Choroid plexus epithelial cell (primary cell): ENCODE measurements around the gene FBXL13.

ENCODE experiments used
- DNase-seq: peaks from one replicate; pipeline ENCODE4 v3.0.0-alpha.2; 2010; ENCODE audit warnings: low read depth
- H3K4me3 ChIP-seq: 2 replicates; pipeline ENCODE4 v1.5.1; 2011; ENCODE audit warnings: low read depth, mild to moderate bottlenecking, control low read depth, low read length, moderate library complexity
- CTCF ChIP-seq: conservative IDR thresholded peaks from 2 replicates; pipeline ENCODE4 v1.5.1; 2011; ENCODE audit warnings: low read depth, mild to moderate bottlenecking, control low read depth, inconsistent platforms, low read length, moderate library complexity

The FBXL13 gene

GRCh38 chr7:102859084-102859798, 215.4 kb downstream of the FBXL13 start:
- H3K4me3 ChIP-seq: no peak overlapping the region
- no peak for TF ChIP-seq CTCF
- DNase-seq: peak; percentile 44

GRCh38 chr7:102856036-102856435, 218.6 kb downstream of the FBXL13 start:
- TF ChIP-seq CTCF: no peak
- DNase-seq: peak; percentile 26
- no peak overlapping the region for H3K4me3 ChIP-seq

GRCh38 chr7:102849538-102849937, 225.1 kb downstream of the FBXL13 start:
- TF ChIP-seq CTCF: no peak
- H3K4me3 ChIP-seq: no peak overlapping the region
- DNase-seq: no peak

GRCh38 chr7:102849079-102849478, 225.5 kb downstream of the FBXL13 start:
- TF ChIP-seq CTCF: no peak

GRCh38 chr7:102845346-102845745, 229.2 kb downstream of the FBXL13 start:
- no peak for DNase-seq
- no peak for TF ChIP-seq CTCF
- no peak overlapping the region for H3K4me3 ChIP-seq

More at GRCh38 chr7:102849079-102849478, 225.5 kb downstream of the FBXL13 start:
- H3K4me3 ChIP-seq: no peak overlapping the region
- no peak for DNase-seq

- DNase-seq: no peak
- no peak overlapping the region for H3K4me3 ChIP-seq
- TF ChIP-seq CTCF: no peak
Observed at GRCh38 chr7:102843850-102844249, 230.7 kb downstream of the FBXL13 start.

- no peak overlapping the region for H3K4me3 ChIP-seq
- no peak for DNase-seq
- TF ChIP-seq CTCF: no peak
Observed at GRCh38 chr7:102842284-102842683, 232.3 kb downstream of the FBXL13 start.
